HG02571 (cell line): ENCODE data around the gene KCNH4.
"Not testable (repeated sequence)": the region's sequence is repeated elsewhere in the genome, so short reads cannot be mapped to it uniquely, and the experiment has no call there.

Experiments used
- ATAC-seq: cut with Tn5 transposase; IDR thresholded peaks from one replicate; pipeline ENCODE4 v1.9.1; 2021; ENCODE audit warnings: mild to moderate bottlenecking, moderate library complexity; ENCODE audit not compliant: unreplicated experiment

KCNH4 gene

DNA sequence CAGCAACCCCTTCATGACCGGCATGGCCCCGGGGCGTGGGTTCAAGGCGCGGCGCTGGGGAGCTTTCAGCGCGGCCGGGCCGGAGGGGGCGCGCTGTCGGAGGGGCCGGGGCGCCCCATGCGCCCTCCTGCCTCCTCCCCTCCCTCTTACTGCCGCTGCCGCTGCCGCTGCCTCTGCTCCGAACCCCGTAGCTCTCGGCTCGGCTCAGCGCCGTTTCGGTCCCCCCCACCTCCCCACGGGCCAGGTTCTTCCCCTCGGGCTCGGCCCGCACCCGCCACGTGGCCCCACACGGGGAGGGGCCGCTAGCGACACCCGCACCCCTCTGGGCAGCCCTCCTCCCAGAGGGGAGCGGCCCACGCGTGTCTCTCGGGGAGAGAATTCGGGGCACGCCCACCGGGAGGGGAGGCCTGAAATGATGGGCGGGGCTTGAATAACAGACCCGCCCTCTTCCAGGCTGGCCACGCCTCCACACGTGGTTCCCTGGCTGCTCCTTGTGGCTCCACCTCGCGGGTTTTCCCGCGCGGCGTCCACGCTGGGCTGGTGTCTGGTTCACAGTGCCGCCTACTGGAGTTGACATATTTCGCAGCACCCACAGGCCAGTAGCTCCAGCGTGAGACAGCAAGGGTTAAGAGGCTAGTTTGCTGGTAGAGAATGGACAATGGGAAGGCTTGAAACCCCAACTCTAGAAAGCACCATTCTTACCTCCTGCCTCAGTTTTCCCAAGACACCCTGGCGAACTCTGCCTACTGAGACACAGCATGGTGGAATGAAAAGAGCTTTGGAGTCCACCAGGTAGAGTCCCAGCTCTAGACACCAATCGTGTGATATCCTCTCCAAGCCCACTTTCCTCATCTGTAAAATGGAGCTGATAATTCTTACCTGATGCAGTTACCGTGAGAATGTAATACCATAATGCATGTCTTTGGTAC is at the start of gene KCNH4:
KCNH4 (minus strand) TSS at position 221 of the 929 bp plus-strand sequence; CDS start at position 24, 197 bp downstream.
- peak; percentile 40 for ATAC-seq

DNA sequence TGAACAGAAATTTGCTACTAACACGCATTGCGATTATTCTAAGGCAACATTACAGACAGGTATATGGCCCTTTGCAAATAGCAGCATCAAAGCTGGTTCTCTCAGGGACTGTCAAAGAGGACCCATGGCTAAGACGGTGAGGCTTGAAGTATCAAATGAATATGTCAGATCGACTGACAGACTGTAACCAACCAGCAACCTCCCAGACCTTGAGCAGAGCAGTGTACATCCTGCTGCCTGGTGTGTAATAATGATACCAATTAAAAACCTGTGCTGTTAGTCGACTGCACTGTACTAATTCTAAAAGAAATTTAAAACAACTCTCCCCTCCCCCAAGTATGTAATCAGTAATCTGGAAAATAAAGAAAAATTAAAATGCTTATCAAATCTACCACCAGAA is 49.3 kb upstream of the KCNH4 start:
- no peak for ATAC-seq

DNA sequence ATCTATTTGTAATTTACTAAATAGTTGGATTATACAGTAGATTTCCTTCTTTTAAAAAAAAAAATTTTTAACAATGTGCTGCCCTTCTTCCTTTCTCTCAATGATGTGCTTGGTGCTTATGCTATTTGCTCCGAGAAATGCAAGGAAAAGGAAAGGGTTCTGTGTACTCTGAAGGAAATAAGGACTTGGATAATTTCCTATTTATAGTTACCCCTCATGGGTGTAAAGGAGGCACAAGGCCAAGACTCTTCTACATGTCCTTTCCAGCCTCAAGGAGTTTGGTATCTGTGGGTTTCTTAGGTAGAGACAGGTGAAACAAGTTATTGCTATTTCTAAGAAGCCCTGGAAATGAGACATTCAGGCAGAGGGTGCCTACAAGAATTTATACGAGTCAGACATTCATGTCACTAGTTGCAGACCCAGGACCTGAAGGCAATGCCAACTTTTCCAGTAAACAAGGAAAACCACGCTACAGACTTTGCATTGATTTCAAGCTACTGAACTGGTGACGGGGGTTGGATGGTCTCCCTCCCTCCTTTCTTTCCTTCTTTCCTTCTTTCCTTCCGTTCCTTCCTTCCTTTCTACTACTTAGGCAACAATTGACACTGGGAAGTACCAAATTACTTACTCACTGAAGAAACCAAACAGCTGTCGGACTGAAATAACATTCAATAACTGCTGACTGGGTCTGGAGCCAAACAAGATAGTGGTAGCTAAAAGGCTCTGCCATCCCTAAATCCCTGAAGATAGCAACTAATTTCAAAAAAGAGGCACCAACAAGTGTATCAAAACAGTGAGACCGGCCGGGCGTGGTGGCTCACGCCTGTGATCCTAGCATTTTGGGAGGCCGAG is 47.1 kb upstream of the KCNH4 start:
- ATAC-seq = no peak

DNA sequence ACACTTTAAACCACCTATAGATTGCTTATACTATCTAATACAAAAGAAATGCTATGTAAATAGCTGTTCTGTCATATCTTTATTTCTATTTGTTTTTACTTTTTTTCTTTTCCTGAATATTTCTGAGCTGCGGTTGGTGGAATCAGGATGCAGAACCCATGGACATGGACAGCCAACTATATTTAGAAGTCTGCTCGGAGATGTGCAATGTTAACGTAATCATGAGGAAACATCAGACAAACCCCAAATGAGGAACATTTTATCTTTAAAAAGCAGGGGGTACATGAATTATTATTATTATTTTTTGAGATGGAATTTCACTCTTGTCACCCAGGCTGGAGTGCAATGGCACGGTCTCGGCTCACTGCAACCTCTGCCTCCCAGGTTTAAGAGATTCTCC is 44.7 kb upstream of the KCNH4 start:
- ATAC-seq = no peak

DNA sequence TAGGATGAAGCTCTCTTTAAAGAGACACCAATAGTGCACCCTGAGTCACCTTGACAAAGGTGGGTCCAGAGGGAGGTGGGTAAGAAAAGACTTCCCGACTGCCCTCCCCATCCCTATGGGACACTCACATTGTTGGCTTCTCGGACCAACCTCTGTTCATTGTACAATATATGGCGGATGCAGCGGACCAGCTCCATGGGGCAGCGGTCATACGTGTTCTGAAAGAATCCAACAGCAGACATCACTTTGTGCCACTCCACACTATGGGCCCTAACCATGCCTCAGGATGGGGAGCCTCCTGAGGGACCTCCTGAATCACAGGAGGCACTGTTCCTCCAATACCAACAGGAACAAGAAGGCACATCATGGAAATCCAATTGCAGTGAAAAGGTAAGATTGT is 43.7 kb upstream of the KCNH4 start:
- ATAC-seq = no peak

DNA sequence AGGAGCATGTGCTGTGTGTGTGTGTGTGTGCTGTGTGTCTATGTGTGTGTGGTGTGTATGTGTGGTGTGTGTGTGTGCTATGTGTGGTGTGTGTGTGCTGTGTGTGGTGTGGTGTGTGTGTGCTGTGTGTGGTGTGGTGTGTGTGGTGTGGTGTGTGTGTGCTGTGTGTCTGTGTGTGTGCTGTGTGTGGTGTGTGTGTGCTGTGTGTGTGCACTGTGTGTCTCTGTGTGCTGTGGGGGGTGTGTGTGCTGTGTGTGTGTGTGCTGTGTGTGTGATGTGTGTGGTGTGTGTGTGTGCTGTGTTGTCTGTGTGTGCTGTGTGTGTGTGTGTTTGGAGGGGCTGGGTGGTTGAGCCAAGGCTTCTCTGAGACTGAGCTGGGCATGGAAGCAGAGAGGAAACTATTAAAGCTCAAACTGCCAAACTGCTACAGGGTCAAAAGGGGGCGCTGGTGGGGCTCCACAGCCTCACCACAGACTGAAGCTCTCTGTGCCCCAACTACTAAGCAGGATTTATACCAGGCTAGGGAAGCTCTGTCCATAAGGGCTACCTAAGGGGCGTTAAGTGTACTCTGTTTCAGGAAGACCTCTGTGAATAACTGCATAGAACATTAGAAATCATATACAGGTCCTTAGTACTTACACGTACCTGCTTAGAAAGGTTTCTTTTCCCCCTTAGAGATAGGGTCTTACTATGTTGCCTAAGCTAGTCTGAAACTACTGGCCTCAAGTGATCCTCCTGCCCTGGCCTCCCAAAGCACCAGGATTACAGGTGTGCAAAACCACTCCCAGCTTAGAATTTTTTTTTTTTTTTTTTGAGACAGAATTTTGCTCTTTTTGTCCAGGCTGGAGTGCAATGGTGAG is 41.2 kb upstream of the KCNH4 start:
- ATAC-seq = no peak

DNA sequence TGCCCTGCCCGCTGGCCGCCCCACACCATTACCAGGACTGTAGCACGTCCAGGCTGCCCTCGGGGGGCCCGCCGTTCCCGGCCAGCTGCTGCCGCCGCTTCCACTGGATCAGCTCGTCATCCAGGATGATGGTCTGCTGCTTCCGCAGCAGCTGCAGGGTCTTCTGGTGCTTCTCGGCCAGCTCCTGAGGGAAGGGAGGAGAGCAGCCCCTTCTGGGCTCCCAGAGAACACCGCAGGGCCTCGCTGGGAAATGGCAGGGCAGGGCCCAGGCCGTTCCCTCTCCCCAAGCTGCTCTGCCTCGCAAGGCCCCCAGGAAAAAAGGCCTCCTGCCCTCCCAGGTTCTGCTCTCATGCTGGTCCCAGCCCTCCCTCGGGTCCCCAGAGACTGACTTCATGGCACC is 38.3 kb upstream of the KCNH4 start:
- ATAC-seq = not testable (repeated sequence)

DNA sequence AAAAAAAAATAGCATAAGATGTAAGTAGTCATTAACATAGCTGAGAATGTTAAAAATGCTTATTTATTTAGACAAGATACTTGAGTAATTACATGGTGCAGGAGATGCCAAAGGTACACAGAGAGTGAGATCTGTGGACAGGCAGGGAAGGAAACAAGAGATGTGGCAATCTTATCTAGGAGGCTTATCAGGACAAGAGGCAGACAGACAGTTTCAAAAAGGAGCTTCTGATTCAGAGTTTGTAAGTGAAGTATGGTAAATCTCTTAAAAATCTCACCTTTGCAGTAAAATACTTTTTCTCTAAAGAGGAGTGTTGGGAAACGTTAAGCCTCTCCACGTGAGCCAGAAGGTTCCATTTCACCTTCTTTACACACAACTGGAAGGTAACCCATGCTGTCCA is 33.2 kb upstream of the KCNH4 start:
- no peak for ATAC-seq

DNA sequence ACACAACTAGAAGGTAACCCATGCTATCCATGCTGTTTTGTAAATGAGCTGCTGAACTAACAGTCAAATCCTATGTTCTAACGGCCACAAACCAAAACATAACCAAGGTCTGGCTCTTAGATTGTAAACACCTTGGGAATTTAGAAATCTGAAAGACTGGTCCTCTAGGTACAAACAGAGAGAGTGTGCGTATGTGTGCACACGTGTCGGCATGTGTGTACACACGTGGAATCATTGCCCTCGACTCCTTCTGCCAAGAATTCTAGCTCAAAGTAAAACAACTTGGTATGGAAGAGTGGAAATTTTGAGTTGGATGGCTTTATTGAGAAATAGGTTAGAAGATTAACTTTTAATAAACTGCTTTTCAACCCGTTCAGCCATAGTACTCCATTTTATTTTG is 31.4 kb upstream of the KCNH4 start:
- ATAC-seq = no peak

DNA sequence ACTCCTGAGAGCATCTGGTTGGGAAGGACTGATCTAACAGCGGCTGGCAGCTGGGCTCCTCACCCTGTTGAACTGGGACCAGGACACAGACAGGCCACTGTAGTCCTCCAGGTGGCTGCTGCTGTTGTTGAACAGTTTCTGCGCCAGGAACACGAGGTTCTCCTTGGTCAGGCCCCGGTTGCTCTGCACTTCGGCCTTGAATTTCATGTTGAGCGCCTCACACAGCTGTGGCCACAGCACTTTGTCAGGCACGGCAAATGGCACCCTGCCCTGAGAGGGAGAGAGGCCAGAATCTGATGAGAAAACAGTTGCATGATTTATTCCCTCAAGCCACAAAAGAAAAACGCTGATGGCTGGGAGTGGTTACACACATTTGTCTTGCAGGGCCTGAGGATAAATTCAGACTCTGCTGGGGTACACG is 31.0 kb upstream of the KCNH4 start:
- ATAC-seq = not testable (repeated sequence)

DNA sequence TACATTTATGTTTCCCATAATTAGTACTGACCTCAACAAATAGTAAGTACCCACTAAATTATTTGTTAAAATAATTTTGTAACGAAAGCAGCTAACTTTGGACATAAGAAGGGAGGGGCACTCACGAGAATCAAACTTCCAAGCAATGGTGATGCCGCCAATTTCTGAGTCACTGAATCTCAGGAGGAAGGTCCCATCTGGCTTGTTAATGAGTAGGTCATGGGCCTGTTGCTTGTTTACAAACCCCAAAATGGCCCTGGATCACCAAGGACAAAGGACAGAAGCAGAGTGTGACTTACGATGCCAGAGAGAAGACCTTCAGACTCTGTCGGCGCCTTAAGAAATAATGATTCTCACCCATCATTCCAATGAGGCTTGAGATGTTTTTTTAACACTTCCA is 29.1 kb upstream of the KCNH4 start:
- no peak for ATAC-seq

DNA sequence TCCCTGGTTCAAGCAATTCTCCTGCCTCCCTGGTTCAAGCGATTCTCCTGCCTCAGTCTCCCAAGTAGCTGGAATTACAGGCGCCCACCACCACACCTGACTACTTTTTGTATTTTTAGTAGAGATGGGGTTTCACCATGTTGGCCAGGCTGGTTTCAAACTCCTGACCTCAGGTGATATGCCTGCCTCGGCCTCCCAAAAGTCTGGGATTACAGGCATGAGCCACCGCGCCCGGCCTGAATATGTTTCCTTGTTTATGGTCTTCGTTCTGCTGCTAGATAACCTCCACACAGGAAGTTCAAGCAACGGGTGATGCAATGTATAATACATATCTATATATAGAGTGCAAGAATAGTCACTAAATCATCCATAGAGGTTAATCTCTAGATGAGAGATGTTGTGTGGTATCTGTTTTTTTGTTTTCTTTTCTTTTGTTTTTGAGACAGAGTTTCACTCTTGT is 25.2 kb upstream of the KCNH4 start:
- ATAC-seq = not testable (repeated sequence)

DNA sequence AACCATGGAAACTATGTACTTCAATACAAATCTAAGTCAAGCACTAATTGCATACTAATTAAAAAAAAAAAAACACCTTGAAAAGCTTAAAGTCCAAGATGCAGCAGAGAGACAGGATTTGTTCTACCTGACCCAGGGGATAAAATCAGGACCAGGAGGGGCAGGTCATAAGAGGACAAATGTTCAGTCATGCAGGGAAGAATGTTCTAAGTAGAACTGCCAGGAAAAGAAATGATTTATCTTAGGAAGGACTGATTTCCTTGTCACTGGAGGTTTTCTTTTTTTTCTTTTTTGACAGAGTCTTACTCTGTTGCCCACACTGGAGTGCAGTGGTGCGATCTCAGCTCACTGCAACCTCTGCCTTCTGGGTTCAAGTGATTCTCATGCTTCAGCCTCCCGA is 22.4 kb upstream of the KCNH4 start:
- no peak for ATAC-seq

DNA sequence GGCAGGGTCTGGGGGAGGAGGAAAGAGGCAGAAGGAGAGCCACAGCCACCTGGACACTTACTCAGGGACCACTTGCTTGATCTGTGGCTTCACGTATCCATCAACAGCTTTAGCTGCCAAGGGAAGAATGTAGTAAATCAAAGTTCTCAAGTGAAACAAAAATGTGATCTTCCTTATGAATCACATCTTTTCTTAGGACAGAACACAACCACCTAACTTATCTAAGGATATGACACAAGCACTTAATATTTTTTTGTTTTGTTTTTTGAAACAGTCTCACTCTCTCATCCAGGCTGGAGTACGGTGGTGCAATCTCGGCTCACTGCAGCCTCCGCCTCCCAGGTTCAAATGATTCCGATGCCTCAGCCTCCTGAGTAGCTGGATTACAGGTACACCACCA is 21.8 kb upstream of the KCNH4 start:
- no peak for ATAC-seq

DNA sequence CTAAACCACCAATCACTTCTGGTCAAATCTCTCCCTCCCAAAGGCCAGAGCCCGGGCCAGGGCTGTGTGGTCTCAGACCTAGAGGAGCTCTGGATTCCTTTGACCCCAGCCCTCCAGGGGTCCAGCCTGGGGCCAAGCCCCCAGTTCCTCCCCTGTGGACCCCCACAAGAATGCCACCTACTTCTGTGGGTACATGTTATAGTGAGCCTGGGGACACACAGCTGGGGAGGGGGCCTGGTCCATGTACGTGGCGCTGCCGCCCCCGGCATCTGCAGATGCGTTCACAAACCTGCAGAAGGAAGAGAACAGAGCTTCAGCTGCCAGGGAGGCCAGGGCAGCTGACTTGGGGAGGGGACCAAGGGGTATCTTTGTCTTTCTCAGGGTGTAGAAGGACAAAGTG is 21.2 kb upstream of the KCNH4 start:
- no peak for ATAC-seq

DNA sequence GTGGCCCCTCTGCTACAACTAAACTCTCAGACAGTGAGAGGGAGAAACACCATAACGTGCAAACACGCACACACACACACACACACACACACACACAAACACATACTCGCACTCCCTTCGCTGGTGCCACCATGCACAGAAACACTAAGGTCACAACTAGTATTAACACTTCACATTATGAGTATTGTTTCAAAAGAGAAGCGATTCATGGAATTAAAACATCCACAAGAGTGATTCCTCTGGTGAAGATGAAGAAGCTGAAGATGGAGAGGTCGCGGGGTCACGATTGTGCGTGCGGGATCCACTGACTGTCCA is 20.5 kb upstream of the KCNH4 start:
- no peak for ATAC-seq

DNA sequence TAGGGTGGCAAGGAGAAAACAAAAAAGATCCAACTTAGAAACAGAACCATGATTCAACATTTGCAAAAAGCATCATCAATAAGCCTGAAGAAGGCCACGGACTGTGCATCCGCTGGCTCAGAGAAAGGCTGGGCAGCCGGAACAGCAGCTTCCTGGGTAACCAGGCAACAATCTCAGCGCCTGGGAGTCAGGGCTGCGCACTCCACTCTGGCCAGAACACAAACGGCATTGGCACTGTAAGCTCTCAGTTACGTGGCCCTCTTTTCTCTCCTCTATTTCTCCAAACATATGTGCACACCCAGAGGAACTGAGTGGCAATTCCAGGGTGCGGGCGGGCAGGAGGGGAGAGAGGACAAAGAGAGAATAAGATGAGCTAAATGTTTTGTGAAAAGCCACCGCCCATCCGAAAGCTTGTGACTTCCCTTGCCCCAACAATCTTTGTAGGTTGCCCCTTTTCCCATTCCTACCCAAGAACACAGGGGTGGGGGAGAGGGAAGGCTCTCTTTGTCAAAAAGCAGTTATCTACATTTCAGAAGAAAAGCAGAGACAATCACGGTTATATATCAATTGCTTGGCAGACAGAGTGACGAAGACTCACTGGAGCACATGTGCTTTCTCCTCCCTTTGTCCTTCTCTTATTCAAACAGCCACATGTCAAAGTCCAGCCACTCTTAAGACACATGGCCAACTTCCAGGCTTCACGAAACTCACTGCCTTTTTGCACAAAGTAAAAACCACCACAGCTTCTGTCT is 19.9 kb upstream of the KCNH4 start:
- no peak for ATAC-seq

DNA sequence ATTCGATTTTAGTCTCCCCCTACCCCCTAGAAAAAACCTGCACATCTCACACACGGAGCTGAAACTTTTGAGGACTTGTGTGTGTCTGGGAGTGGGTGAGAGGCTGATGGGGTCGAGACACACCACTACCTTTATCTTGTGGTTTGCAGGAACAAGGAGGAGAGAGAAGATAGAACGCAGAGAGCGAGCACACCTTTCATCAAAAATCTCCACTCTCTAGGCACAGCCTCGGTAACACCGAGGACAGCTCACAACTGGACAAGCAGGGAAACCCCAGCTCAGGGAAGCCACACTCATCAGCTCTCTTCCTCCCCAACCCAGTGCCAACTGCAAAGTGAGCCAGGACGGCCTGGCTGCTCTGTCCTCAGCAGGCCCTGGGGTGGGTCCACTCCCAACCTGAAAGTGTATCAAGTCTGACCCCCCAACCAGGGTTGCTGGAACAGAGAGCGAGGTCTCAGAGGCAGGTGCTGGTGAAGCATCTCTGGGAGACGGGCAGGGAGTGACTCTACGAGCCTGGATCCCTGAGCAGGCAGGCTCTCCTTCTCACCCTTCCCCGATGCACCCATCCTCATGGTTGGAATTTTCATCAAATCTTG is 18.6 kb upstream of the KCNH4 start:
- no peak for ATAC-seq

DNA sequence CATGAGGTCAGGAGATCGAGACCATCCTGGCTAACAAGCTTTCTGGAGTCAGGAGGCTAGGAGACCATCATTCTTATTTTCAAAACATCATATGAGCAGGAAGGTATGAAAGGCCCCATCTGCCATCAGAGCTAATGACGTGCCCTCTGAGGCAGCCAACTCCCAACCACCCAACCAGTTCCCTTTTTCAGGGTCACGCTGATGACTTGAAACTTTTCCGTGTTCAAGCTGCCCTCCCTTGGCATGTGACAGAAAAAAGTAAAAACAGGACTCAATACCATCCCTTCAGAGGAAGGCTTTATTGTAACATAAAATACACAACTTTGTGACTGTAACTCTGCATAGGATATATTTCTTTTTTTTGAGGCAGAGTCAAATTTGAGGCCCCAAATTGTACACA is 18.0 kb upstream of the KCNH4 start:
- ATAC-seq = no peak
